AG09309 (cell line): ENCODE measurements around the gene CLECL1.

Experiments used
- DNase-seq: peaks from one replicate; pipeline ENCODE4 v3.0.0-alpha.2; 2010; ENCODE audit warnings: low read depth
- H3K4me3 ChIP-seq: 2 replicates; pipeline ENCODE4 v1.5.1; 2011; ENCODE audit warnings: mild to moderate bottlenecking, low read depth, low read length, moderate library complexity; ENCODE audit not compliant: control insufficient read depth
- TF ChIP-seq, protein P1 (sequence below): IDR thresholded peaks from 2 replicates; pipeline ENCODE4 v1.5.1; 2011; ENCODE audit warnings: mild to moderate bottlenecking, low read depth, low read length, inconsistent platforms; ENCODE audit not compliant: insufficient read depth, control insufficient read depth; ENCODE audit errors: missing control alignments

Gene CLECL1

DNA sequence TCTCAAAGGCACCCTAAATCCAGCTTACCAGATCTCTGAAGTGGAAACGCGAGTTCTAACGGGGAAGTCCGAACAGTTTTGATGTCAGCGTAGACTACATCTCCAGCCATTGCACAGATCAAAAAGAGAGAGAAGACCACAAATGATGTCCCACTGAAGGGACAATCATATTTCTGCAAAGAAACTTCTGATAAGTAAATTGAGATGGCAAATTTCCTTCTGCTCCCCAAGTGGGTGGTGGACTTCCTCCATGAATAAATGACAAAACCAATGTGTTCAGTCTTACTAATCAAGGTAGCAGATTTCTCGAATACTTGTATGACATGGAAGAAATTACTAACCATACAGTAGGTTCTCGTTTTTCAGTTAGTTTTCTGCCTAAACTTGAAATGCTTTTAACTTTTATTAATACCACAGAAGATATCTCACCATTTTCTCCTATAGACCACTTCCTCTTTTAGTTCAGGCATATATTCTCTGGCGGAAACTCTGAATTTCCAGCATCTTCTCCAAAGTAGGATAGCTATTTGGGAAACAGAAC lies at the start of gene CLECL1:
Gene CLECL1 (minus strand): TSS at position 177 of the 541 bp plus-strand sequence.
- TF ChIP-seq, protein P1, sequence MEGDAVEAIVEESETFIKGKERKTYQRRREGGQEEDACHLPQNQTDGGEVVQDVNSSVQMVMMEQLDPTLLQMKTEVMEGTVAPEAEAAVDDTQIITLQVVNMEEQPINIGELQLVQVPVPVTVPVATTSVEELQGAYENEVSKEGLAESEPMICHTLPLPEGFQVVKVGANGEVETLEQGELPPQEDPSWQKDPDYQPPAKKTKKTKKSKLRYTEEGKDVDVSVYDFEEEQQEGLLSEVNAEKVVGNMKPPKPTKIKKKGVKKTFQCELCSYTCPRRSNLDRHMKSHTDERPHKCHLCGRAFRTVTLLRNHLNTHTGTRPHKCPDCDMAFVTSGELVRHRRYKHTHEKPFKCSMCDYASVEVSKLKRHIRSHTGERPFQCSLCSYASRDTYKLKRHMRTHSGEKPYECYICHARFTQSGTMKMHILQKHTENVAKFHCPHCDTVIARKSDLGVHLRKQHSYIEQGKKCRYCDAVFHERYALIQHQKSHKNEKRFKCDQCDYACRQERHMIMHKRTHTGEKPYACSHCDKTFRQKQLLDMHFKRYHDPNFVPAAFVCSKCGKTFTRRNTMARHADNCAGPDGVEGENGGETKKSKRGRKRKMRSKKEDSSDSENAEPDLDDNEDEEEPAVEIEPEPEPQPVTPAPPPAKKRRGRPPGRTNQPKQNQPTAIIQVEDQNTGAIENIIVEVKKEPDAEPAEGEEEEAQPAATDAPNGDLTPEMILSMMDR: no peak
- H3K4me3 ChIP-seq: no peak within 1 kb of the TSS
- no peak for DNase-seq

DNA sequence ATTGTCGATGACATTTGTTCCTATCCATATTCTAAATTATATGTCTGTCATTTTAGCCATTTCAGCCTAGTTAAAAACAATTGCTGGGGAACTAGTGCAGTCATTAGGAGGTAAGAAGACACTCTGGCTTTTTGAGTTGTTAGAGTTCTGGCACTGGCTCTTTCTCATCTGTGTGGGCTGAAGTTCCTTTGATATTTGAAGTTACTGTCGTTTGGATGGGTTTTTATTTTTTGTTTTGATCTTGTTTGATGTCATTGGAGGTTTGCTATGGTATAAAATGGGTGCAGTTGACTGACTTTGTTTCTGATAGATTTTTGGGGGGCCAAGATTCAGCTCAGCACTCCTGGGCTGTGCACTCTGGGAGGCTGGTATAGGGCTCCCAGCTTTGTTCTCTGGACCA lies 48.5 kb upstream of the CLECL1 start:
- TF ChIP-seq, protein P1: no peak
- H3K4me3 ChIP-seq: no peak overlapping the region
- no peak for DNase-seq

DNA sequence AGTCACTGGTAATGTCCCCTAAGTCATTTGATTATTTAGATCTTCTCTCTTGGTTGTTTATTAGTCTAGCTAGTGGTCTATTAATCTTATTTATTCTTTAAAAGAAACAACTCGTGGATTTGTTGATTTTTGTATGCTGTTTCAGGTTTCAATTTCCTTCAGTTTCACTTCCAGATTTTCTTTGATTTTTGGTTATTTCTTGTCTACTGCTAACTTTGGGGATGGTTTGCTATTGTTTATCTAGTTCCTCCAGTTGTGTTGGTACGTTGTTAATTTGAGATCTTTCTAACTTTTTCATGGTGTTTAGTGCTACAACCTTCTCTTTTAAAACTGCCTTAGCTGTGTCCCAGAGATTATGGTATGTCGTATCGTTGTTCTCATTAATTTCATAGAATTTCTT lies 46.3 kb upstream of the CLECL1 start:
- no peak overlapping the region for H3K4me3 ChIP-seq
- TF ChIP-seq, protein P1: no peak
- DNase-seq: no peak

DNA sequence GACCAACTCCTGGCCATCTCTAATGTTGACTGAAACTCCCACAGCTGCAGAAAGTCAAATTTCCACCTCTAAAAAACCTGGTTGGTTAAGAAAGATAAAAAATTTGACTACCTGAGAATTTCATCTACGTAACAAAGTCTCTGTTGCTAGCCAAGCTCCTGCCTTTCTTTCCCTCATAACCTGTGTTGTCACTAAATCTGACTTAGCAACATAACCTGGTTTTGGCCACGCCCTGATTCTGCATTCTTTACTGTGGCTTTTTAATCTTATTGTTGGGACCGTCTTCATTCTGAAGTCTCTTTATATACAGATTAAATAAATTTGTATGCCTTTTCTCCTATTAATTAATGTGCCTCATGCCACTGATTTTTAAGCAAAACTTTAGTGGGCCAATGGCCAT lies 43.9 kb upstream of the CLECL1 start:
- DNase-seq: no peak
- TF ChIP-seq, protein P1: no peak
- H3K4me3 ChIP-seq: no peak overlapping the region

DNA sequence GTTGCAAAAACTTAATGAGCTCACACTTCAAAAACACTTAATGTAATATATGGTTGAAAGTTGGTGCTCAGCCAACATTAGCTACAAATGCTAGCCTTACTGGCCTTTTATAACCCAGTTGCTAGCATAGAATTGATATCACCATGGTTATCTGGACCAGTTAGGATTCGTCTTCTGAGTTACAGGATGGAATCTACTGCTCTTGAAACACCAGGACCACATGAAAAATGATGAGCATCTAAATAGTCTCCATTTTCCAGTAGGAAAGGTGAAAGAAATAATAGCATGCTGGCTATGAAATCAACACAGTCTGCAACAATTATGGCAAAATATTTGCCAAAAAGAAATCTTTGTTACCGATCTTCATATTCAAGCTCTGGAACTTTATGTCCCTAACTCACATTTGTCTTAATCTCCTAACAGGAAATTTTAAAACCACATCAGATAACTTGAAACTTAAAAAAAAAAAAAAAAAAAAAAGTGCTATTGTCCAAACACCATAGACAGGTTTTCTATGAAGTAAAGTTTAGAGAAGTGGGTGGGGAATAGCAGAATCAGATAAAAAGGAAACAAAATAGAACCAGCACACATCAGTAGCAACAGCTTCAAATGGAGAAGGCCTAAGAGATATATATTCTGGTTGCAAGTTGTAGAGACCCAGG lies 40.5 kb upstream of the CLECL1 start:
- no peak overlapping the region for H3K4me3 ChIP-seq
- TF ChIP-seq, protein P1: no peak
- no peak for DNase-seq

DNA sequence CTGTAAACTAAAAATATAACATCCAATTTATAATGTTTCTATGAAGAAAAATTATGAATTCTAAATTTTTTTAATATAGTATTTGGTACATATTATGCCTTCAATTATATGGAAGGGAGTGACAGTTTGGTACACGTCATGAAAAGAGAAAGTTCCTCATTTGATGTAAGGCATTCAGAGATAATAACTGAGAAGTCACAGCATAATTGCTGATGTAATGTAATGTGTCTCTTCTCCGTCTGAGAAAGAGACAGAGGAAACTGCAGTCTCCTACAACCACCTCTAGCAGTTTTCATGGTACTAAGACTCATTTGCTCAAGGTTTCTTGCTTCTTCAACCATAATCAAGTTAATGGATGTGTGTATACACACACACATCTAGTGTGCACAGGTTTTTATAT lies 30.1 kb upstream of the CLECL1 start:
- TF ChIP-seq, protein P1: no peak
- no peak for DNase-seq
- no peak overlapping the region for H3K4me3 ChIP-seq
